Ovary (tissue), 9 donors: Measurements from ENCODE around the gene DNASE1L3. TPM values are rescaled to one million over a fixed set of nuclear protein-coding genes. Genes with fewer than 3 reads are reported as not detected.
"Not testable (repeated sequence)": the region's sequence is repeated elsewhere in the genome, so short reads cannot be mapped to it uniquely, and the experiment has no call there.

Experiments used
- DNase-seq, 5 donors: peaks; one replicate each; pipeline ENCODE4 v3.0.0-alpha.2; 2019 to 2020
- H3K27ac ChIP-seq, 2 donors: fragments of 200-600 bp; one replicate each; pipeline versions ENCODE4 v1.5.1 to v1.8.0; 2019 to 2022
- H3K27me3 ChIP-seq: fragments of 200-600 bp; one replicate; pipeline ENCODE4 v1.8.0; 2022
- H3K36me3 ChIP-seq: fragments of 200-600 bp; sonication (generic); one replicate; pipeline ENCODE4 v1.5.1; 2019
- H3K4me1 ChIP-seq: one replicate; pipeline ENCODE4 v1.8.1; 2013; ENCODE audit warnings: mild to moderate bottlenecking, moderate library complexity; ENCODE audit not compliant: insufficient read depth
- H3K4me3 ChIP-seq: fragments of 200-600 bp; sonication (generic); one replicate; pipeline ENCODE4 v1.5.1; 2017
- H3K9me3 ChIP-seq, 2 donors: fragments of 200-600 bp in 1 of 2; sonication (generic) in 1 of 2; one replicate each; pipeline versions ENCODE4 v1.5.1 to v1.8.1; 2013 to 2019; ENCODE audit warnings: mild to moderate bottlenecking in 1 of 2, moderate library complexity in 1 of 2
- EP300 ChIP-seq: sonication (generic); formaldehyde crosslinking; IDR thresholded peaks from one replicate; pipeline ENCODE4 v1.6.1; 2017; ENCODE audit warnings: antibody characterized with exemption
- POLR2A ChIP-seq: fragments of 450-650 bp; IDR thresholded peaks from one replicate; pipeline ENCODE4 v1.6.1; 2017; ENCODE audit warnings: antibody characterized with exemption, mild to moderate bottlenecking, moderate library complexity
- WGBS, 3 donors: extraction: QIAGEN DNeasy Blood & Tissue Kit in 1 of 3; methylation state at CpG; one replicate each; pipeline versions ENCODE4 v1.1.5 to v1.1.7; 2013 to 2017; 5-methylcytosine and 5-hydroxymethylcytosine counted together
- intact Hi-C, 4 donors: fragments of 100-400 bp; cut with DNase I; formaldehyde crosslinking; loops; one replicate each; pipeline versions ENCODE4 v1.11.0 to v1.15.1; 2022 to 2023
- polyA plus RNA-seq, 2 donors: library from polyadenylated mRNA; stranded (reverse); fragments of 200-250 nt in 1 of 2; fragments of 350-450 nt in 1 of 2; fragmentation: Illumina TruSeq in 1 of 2; extraction: RNeasy Lipid Tissue Mini Kit (QIAGEN cat#74804) in 1 of 2; gene quantifications; one replicate each; pipeline ENCODE4 v1.2.3, GENCODE V29; 2013 to 2014
- total RNA-seq, 7 donors: library from RNA; depleted of rRNA in 2 of 7; stranded (reverse); fragments of >200 nt in 2 of 7; fragmentation: NEBNext Ultra II Directional in 3 of 7; extraction: Animal tissue kit (Norgen Biotek cat#: 25700) in 3 of 7; gene quantifications; one replicate each; pipeline versions ENCODE4 v1.1.0 to v1.2.4, GENCODE V29; 2016 to 2023
- TF ChIP-seq, protein P1 (sequence below), 3 donors: fragments of 450-650 bp in 2 of 3; fragments of 200-600 bp in 1 of 3; IDR thresholded peaks; one replicate each; pipeline versions ENCODE4 v1.5.1 to v1.8.0; 2016 to 2022; ENCODE audit warnings: antibody characterized with exemption in 3 of 3, mild to moderate bottlenecking in 1 of 3
- donor health status: DM: no; HTN: no; CAD: no; lungs with moderate emphysema.
- donor health status: DM: no; HTN: no; CAD: no.
- donor health status: Bipolar disorder and iron deficiency.
- donor health status: DM: yes; HTN: yes; CAD: no.
- donor health status: DM: no; HTN: no; CAD: no.
- donor health status: DM: yes; HTN: yes; CAD: no.

DNASE1L3 gene
- total and polyA plus RNA-seq, 9 donors = 0.48 to 10.3 (median 0.65) TPM; not detected in 2

- H3K9me3 ChIP-seq = no peaks in the 10 kb centered on the region
- peaks cover 2% of the 10 kb centered on the region for H3K4me1 ChIP-seq
- H3K27me3 ChIP-seq = no peaks in the 10 kb centered on the region
- TF ChIP-seq, protein P1, sequence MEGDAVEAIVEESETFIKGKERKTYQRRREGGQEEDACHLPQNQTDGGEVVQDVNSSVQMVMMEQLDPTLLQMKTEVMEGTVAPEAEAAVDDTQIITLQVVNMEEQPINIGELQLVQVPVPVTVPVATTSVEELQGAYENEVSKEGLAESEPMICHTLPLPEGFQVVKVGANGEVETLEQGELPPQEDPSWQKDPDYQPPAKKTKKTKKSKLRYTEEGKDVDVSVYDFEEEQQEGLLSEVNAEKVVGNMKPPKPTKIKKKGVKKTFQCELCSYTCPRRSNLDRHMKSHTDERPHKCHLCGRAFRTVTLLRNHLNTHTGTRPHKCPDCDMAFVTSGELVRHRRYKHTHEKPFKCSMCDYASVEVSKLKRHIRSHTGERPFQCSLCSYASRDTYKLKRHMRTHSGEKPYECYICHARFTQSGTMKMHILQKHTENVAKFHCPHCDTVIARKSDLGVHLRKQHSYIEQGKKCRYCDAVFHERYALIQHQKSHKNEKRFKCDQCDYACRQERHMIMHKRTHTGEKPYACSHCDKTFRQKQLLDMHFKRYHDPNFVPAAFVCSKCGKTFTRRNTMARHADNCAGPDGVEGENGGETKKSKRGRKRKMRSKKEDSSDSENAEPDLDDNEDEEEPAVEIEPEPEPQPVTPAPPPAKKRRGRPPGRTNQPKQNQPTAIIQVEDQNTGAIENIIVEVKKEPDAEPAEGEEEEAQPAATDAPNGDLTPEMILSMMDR (IDR thresholded peaks at IDR 0.05) = peak in 1 of 3 donors; percentile 6
- TF ChIP-seq POLR2A = no peak
- H3K27ac ChIP-seq = no peak overlapping the region
- H3K36me3 ChIP-seq = no peaks in the 10 kb centered on the region
- DNase-seq = no peak
- intact Hi-C loops = no loop called here
- no peak overlapping the region for H3K4me3 ChIP-seq
- 50 to 56% (median 54%) methylated on average over 7 of the region's 7 CpGs for WGBS, 3 donors
Observed at GRCh38 chr3:58249358-58250092, 38.8 kb upstream of the DNASE1L3 start.

- no peaks in the 10 kb centered on the region for H3K9me3 ChIP-seq
- intact Hi-C loops = no loop called here
- H3K4me3 ChIP-seq = no peak overlapping the region
- no peaks in the 10 kb centered on the region for H3K36me3 ChIP-seq
- no peaks in the 10 kb centered on the region for H3K27me3 ChIP-seq
- TF ChIP-seq, protein P1 (IDR thresholded peaks at IDR 0.05) = no peak
- TF ChIP-seq EP300 = no peak
- no peak for TF ChIP-seq POLR2A
- peaks cover 5% of the 10 kb centered on the region for H3K4me1 ChIP-seq
- H3K27ac ChIP-seq = no peak overlapping the region
- no peak for DNase-seq
- 82 to 85% (median 84%) methylated on average over 8 of the region's 8 CpGs for WGBS, 3 donors
Observed at GRCh38 chr3:58246148-58247047, 35.6 kb upstream of the DNASE1L3 start.

DNA sequence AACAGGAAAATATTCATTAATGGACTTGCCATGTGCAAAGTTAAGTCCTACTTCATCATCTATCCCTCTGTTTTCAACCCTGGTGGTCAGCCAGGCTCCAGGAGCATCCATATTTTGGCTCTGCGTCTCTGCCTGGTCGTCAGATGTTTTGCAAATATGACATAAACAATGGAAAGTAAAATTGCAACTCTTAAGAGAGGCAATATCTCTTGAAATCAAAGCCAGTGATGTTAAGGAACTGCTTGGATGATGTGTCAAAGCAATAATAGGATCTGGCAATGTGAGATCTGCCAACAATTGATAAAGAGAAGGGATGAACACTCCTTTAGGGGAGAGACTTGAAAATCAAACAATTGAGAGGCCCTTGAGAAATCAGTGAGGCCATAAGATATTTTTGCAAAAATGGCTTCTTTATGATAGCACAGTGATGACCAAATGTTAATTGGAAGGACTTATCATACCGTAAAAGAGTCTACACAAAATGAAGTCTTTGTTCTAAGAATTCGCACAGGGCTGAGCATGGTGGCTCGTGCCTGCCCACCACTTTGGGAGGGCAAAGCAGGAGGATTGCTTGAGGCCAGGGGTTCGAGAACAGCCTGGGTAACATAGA is 33.3 kb upstream of the DNASE1L3 start:
- no peaks in the 10 kb centered on the region for H3K27me3 ChIP-seq
- peaks cover 3% of the 10 kb centered on the region for H3K4me1 ChIP-seq
- H3K27ac ChIP-seq = no peak overlapping the region
- 77 to 84% (median 81%) methylated on average over 6 of the region's 6 CpGs for WGBS, 3 donors
- TF ChIP-seq, protein P1 (IDR thresholded peaks at IDR 0.05) = no peak
- TF ChIP-seq POLR2A = no peak
- no peak for TF ChIP-seq EP300
- H3K4me3 ChIP-seq = no peak overlapping the region
- no peak for DNase-seq
- no peaks in the 10 kb centered on the region for H3K9me3 ChIP-seq
- H3K36me3 ChIP-seq = no peaks in the 10 kb centered on the region
- intact Hi-C loops = no loop called here

- H3K27ac ChIP-seq, H3K4me3 ChIP-seq, H3K36me3 ChIP-seq, intact Hi-C loops, H3K4me1 ChIP-seq, H3K9me3 ChIP-seq, DNase-seq, H3K27me3 ChIP-seq: not testable (repeated sequence)
- 67 to 81% (median 73%) methylated on average over 4 of the region's 4 CpGs for WGBS, 3 donors
Observed at GRCh38 chr3:58242860-58243259, 32.1 kb upstream of the DNASE1L3 start.
